DOHH2 (cell line): Measurements from ENCODE around the gene ADNP2.

Source experiments
- CTCF ChIP-seq: fragments of 200-600 bp; sonication (generic); IDR thresholded peaks from one replicate; pipeline ENCODE4 v1.5.1; 2014; ENCODE audit warnings: antibody characterized with exemption, mild to moderate bottlenecking, low read depth, low read length; ENCODE audit not compliant: poor library complexity, severe bottlenecking
- EZH2phosphoT487 ChIP-seq: fragments of 200-600 bp; sonication (generic); IDR thresholded peaks from 2 replicates; pipeline ENCODE4 v1.6.1; 2017; ENCODE audit warnings: borderline replicate concordance, mild to moderate bottlenecking, antibody characterized with exemption, low read length, moderate library complexity, mixed read lengths

GRCh38 chr18:80170395-80171053 lies 61.5 kb downstream of the ADNP2 start:
- TF ChIP-seq CTCF (no peak), EZH2phosphoT487 (no peak)
